T-helper 17 cell (primary cell): ENCODE data around the gene PPP1R7. TPM values are rescaled to one million over a fixed set of nuclear protein-coding genes. Genes with fewer than 3 reads are reported as not detected.

ENCODE experiments used
- ATAC-seq: fragments of 150-1000 bp; cut with Tn5 transposase; 2 replicates; pipeline ENCODE4 v1.10.0; 2021; ENCODE audit warnings: mild to moderate bottlenecking, moderate library complexity
- DNase-seq, 3 donors: peaks; one replicate each; pipeline versions ENCODE4 v3.0.0 to v3.0.0-alpha.2; 2020 to 2021
- H3K9me3 ChIP-seq: one replicate; pipeline ENCODE4 v1.7.0; 2013; ENCODE audit warnings: low read length, mild to moderate bottlenecking; ENCODE audit not compliant: control insufficient read depth, poor library complexity, severe bottlenecking
- H3K27ac Mint-ChIP-seq: one replicate; pipeline ENCODE4 v1.8.0; 2022; ENCODE audit warnings: mild to moderate bottlenecking, moderate library complexity, mixed read lengths
- H3K27me3 Mint-ChIP-seq: one replicate; pipeline ENCODE4 v1.8.0; 2022; ENCODE audit warnings: mixed read lengths
- H3K36me3 Mint-ChIP-seq: one replicate; pipeline ENCODE4 v1.8.0; 2022; ENCODE audit warnings: low read depth, mixed read lengths
- H3K4me1 Mint-ChIP-seq: one replicate; pipeline ENCODE4 v1.8.0; 2022; ENCODE audit warnings: mild to moderate bottlenecking, mixed read lengths
- H3K4me3 Mint-ChIP-seq: one replicate; pipeline ENCODE4 v1.8.0; 2022; ENCODE audit warnings: mild to moderate bottlenecking, moderate library complexity, mixed read lengths
- total RNA-seq, 4 donors: library from RNA in 2 of 4; stranded (reverse) in 2 of 4; gene quantifications; one replicate each; pipeline ENCODE4 v1.2.3 and lab custom pipeline; 2022 to 2026

Gene PPP1R7
- total RNA-seq, 2 donors from 2014 or later = 40.0 to 54.8 TPM

- Mint-ChIP-seq H3K27me3 (no peaks in the 10 kb centered on the region), H3K36me3 (peaks cover 15% of the 10 kb centered on the region), H3K4me3 (peak overlapping the region; percentile 80), H3K27ac (peak overlapping the region; percentile 88), H3K4me1 (peaks cover 24% of the 10 kb centered on the region)
- H3K9me3 ChIP-seq = no peaks in the 10 kb centered on the region
- no peak for DNase-seq
- ATAC-seq = peak; percentile 49
Observed at GRCh38 chr2:241111440-241111805, 38.8 kb upstream of the PPP1R7 start.

GRCh38 chr2:241112046-241112445, 38.2 kb upstream of the PPP1R7 start:
- peaks cover 19% of the 10 kb centered on the region for H3K36me3 Mint-ChIP-seq
- no peaks in the 10 kb centered on the region for H3K27me3 Mint-ChIP-seq
- H3K4me3 Mint-ChIP-seq = peak overlapping the region; percentile 80
- H3K27ac Mint-ChIP-seq = peak overlapping the region; percentile 88
- H3K9me3 ChIP-seq = no peaks in the 10 kb centered on the region
- DNase-seq (no peak), ATAC-seq (no peak)
- peaks cover 24% of the 10 kb centered on the region for H3K4me1 Mint-ChIP-seq

GRCh38 chr2:241112592-241112991, 37.7 kb upstream of the PPP1R7 start:
- DNase-seq (peak in 1 of 3 donors; percentile 31), ATAC-seq (peak; percentile 68)
- no peaks in the 10 kb centered on the region for H3K27me3 Mint-ChIP-seq
- H3K27ac Mint-ChIP-seq = peak overlapping the region; percentile 88
- H3K9me3 ChIP-seq = no peaks in the 10 kb centered on the region
- peaks cover 19% of the 10 kb centered on the region for H3K36me3 Mint-ChIP-seq
- peaks cover 24% of the 10 kb centered on the region for H3K4me1 Mint-ChIP-seq
- peak overlapping the region; percentile 80 for H3K4me3 Mint-ChIP-seq

- peak overlapping the region; percentile 90 for H3K27ac Mint-ChIP-seq
- no peaks in the 10 kb centered on the region for H3K9me3 ChIP-seq
- no peak for ATAC-seq
- DNase-seq = no peak
- peaks cover 18% of the 10 kb centered on the region for H3K4me1 Mint-ChIP-seq
- H3K27me3 Mint-ChIP-seq = no peaks in the 10 kb centered on the region
- H3K36me3 Mint-ChIP-seq = peaks cover 19% of the 10 kb centered on the region
- no peak overlapping the region for H3K4me3 Mint-ChIP-seq
Observed at GRCh38 chr2:241114836-241115235, 35.4 kb upstream of the PPP1R7 start.

- Mint-ChIP-seq H3K4me1 (peaks cover 13% of the 10 kb centered on the region), H3K4me3 (no peak overlapping the region), H3K36me3 (peaks cover 18% of the 10 kb centered on the region), H3K27ac (peak overlapping the region; percentile 90), H3K27me3 (no peaks in the 10 kb centered on the region)
- DNase-seq (no peak), ATAC-seq (no peak)
- H3K9me3 ChIP-seq = no peaks in the 10 kb centered on the region
Observed at GRCh38 chr2:241115361-241115760, 34.9 kb upstream of the PPP1R7 start.

- Mint-ChIP-seq H3K4me1 (peaks cover 11% of the 10 kb centered on the region), H3K27me3 (no peaks in the 10 kb centered on the region), H3K36me3 (peaks cover 23% of the 10 kb centered on the region), H3K27ac (peak overlapping the region; percentile 79), H3K4me3 (no peak overlapping the region)
- DNase-seq = no peak
- H3K9me3 ChIP-seq = no peaks in the 10 kb centered on the region
- no peak for ATAC-seq
Observed at GRCh38 chr2:241116606-241117560, 33.4 kb upstream of the PPP1R7 start.

- H3K4me3 Mint-ChIP-seq = no peak overlapping the region
- DNase-seq (no peak), ATAC-seq (no peak)
- no peaks in the 10 kb centered on the region for H3K9me3 ChIP-seq
- peaks cover 21% of the 10 kb centered on the region for H3K36me3 Mint-ChIP-seq
- H3K4me1 Mint-ChIP-seq = peaks cover 10% of the 10 kb centered on the region
- no peak overlapping the region for H3K27ac Mint-ChIP-seq
- no peaks in the 10 kb centered on the region for H3K27me3 Mint-ChIP-seq
Observed at GRCh38 chr2:241118737-241119505, 31.3 kb upstream of the PPP1R7 start.

- no peak for ATAC-seq
- Mint-ChIP-seq H3K27ac (peak overlapping the region; percentile 37), H3K36me3 (peaks cover 15% of the 10 kb centered on the region), H3K4me3 (no peak overlapping the region), H3K27me3 (no peaks in the 10 kb centered on the region), H3K4me1 (peaks cover 13% of the 10 kb centered on the region)
- H3K9me3 ChIP-seq = no peaks in the 10 kb centered on the region
- no peak for DNase-seq
Observed at GRCh38 chr2:241120440-241120839, 29.8 kb upstream of the PPP1R7 start.

GRCh38 chr2:241121008-241121407, 29.3 kb upstream of the PPP1R7 start:
- H3K27ac Mint-ChIP-seq = peak overlapping the region; percentile 37
- no peak for ATAC-seq
- no peaks in the 10 kb centered on the region for H3K27me3 Mint-ChIP-seq

GRCh38 chr2:241122376-241123002, 27.8 kb upstream of the PPP1R7 start:
- H3K36me3 Mint-ChIP-seq = peaks cover 7% of the 10 kb centered on the region

More at GRCh38 chr2:241121008-241121407, 29.3 kb upstream of the PPP1R7 start:
- Mint-ChIP-seq H3K36me3 (peaks cover 15% of the 10 kb centered on the region), H3K4me3 (no peak overlapping the region), H3K4me1 (peaks cover 13% of the 10 kb centered on the region)
- DNase-seq = no peak
- no peaks in the 10 kb centered on the region for H3K9me3 ChIP-seq

GRCh38 chr2:241123816-241124536, 26.3 kb upstream of the PPP1R7 start:
- DNase-seq (peak; percentile 30 to 53 (median 37)), ATAC-seq (peak; percentile 75)
- Mint-ChIP-seq H3K27ac (peak overlapping the region; percentile 83), H3K4me1 (peaks cover 26% of the 10 kb centered on the region), H3K4me3 (peak overlapping the region; percentile 76), H3K27me3 (no peaks in the 10 kb centered on the region), H3K36me3 (peaks cover 7% of the 10 kb centered on the region)
- H3K9me3 ChIP-seq = no peaks in the 10 kb centered on the region

More at GRCh38 chr2:241122376-241123002, 27.8 kb upstream of the PPP1R7 start:
- no peaks in the 10 kb centered on the region for H3K9me3 ChIP-seq
- Mint-ChIP-seq H3K4me1 (peaks cover 17% of the 10 kb centered on the region), H3K27ac (peak overlapping the region; percentile 83), H3K4me3 (no peak overlapping the region), H3K27me3 (no peaks in the 10 kb centered on the region)
- ATAC-seq (no peak), DNase-seq (no peak)

GRCh38 chr2:241125626-241126025, 24.6 kb upstream of the PPP1R7 start:
- Mint-ChIP-seq H3K36me3 (peaks cover 4% of the 10 kb centered on the region), H3K27ac (peak overlapping the region; percentile 83), H3K4me1 (peaks cover 27% of the 10 kb centered on the region), H3K27me3 (no peaks in the 10 kb centered on the region), H3K4me3 (no peak overlapping the region)
- H3K9me3 ChIP-seq = no peaks in the 10 kb centered on the region
- ATAC-seq = no peak
- DNase-seq = no peak
